PC-3 (cell line): ENCODE results near the gene ST14.

Experiments
- EZH2 ChIP-seq: fragments of 300-600 bp; sonication (generic); IDR thresholded peaks from one replicate; pipeline ENCODE4 v1.6.1; 2017; ENCODE audit warnings: antibody characterized with exemption, mild to moderate bottlenecking, low read length; ENCODE audit not compliant: unreplicated experiment
- TF ChIP-seq, protein P1 (sequence below): fragments of 300-600 bp; sonication (generic); conservative IDR thresholded peaks from 2 replicates; pipeline ENCODE4 v1.5.1; 2017; ENCODE audit warnings: antibody characterized with exemption, low read depth, mild to moderate bottlenecking, low read length

DNA sequence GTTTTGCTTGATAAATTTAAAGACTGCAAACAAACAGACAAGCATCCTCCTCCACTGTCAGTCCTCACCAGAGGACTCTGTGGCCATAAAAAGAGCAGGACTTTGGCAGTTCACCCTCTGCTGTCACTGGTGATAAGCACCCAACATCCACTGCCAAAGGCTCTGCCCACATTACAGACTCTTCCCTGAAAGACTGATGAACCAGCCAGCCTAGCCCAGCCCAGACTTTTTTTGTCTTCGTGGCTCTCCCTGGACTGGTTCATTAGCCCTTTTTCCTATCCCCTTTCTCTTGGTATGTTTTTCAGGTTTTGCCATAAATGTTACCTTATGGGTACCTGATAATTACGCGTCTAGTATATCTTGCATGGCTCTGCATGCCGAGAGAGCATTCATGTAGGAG lies 15.1 kb downstream of the ST14 start:
- TF ChIP-seq, protein P1, sequence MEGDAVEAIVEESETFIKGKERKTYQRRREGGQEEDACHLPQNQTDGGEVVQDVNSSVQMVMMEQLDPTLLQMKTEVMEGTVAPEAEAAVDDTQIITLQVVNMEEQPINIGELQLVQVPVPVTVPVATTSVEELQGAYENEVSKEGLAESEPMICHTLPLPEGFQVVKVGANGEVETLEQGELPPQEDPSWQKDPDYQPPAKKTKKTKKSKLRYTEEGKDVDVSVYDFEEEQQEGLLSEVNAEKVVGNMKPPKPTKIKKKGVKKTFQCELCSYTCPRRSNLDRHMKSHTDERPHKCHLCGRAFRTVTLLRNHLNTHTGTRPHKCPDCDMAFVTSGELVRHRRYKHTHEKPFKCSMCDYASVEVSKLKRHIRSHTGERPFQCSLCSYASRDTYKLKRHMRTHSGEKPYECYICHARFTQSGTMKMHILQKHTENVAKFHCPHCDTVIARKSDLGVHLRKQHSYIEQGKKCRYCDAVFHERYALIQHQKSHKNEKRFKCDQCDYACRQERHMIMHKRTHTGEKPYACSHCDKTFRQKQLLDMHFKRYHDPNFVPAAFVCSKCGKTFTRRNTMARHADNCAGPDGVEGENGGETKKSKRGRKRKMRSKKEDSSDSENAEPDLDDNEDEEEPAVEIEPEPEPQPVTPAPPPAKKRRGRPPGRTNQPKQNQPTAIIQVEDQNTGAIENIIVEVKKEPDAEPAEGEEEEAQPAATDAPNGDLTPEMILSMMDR: no peak
- no peak for TF ChIP-seq EZH2
